ENCODE measurements around the gene TBC1D22A.
"Not testable (repeated sequence)": the region's sequence is repeated elsewhere in the genome, so short reads cannot be mapped to it uniquely, and the experiment has no call there.

TBC1D22A gene

DNA sequence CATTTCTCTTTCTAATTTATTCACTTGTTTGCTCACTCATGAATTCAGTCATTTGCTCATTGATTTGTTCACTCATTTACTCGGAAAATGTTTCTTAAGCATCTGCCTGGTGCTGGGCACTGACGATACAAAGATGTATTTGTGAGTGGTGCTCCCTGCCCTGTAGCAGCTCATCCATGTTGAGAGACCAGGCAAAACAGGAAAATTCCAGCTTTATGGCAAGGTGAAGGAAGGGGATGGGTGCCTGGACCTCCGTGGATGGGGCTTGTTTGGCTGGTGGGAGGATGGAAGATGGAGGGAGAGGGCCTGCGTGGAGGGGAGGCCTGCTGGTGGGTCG lies 53.1 kb downstream of the TBC1D22A start:
- no peak for DNase-seq

GRCh38 chr22:46815896-46816731 lies 53.7 kb downstream of the TBC1D22A start:
- no peak for DNase-seq

DNA sequence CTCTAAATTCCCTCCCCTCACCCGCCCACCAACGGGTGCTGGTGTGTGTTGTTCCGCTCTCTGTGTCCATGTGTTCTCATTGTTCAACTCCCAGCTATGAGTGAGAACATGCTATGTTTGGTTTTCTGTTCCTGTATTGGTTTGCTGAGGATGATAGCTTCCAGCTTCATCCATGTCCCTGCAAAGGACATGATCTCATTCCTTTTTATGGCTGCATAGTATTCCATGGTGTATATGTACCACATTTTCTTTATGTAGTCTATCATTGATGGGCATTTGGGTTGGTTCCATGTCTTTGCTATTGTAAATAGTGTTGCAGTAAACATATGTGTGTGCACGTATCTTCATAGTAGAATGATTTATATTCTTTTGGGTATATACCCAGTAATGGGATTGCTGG lies 54.9 kb downstream of the TBC1D22A start:
- DNase-seq = not testable (repeated sequence)

DNA sequence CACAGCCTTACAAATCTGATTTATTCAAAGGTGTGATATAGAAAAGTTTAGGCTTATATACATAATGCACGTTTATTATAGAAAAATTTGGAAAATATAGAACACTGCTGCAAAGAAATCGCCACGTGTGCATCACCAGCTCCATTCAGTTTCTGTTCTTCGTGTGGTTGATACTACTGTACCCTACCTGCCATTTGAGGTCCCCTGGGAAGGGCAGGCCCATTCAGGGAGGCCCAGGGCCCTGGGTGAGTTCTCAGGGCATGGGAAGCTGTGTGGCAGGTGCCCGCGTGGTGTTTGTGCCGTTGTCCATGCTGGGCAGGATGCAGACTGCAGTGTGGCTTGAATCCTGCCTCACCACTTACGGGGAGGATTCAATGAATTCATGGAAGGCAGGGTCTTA lies 60.8 kb downstream of the TBC1D22A start:
- no peak for DNase-seq

DNA sequence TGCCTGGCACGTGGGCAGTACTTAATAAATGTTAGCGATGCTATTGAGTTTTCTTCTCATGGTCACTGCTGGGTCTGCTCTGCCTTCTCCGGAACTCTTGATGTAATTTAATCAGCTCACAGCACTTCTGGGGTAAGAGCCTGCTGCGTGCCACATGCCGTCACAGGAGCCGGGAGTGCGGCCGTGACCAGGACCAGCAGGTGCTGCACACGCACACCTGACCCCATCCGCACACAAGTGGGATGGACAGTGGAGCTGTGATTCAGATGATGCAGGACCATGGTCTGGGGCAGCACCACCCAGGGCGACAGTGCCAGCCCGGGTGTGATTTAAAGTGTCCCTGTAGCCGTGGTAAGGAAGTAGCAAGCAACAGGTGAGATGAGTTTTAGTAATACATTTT lies 61.2 kb downstream of the TBC1D22A start:
- no peak for DNase-seq

GRCh38 chr22:46824344-46824909 lies 62.0 kb downstream of the TBC1D22A start:
- no peak for DNase-seq

GRCh38 chr22:46824980-46825544 lies 62.6 kb downstream of the TBC1D22A start:
- DNase-seq = no peak

- DNase-seq = no peak
These were observed 64.1 kb downstream of the TBC1D22A start for GRCh38 chr22:46826438-46827135.

- no peak for DNase-seq
These were observed 64.8 kb downstream of the TBC1D22A start for GRCh38 chr22:46827136-46827780.

GRCh38 chr22:46827781-46828180 lies 65.3 kb downstream of the TBC1D22A start:
- DNase-seq = no peak

GRCh38 chr22:46828323-46828900 lies 66.0 kb downstream of the TBC1D22A start:
- no peak for DNase-seq

DNA sequence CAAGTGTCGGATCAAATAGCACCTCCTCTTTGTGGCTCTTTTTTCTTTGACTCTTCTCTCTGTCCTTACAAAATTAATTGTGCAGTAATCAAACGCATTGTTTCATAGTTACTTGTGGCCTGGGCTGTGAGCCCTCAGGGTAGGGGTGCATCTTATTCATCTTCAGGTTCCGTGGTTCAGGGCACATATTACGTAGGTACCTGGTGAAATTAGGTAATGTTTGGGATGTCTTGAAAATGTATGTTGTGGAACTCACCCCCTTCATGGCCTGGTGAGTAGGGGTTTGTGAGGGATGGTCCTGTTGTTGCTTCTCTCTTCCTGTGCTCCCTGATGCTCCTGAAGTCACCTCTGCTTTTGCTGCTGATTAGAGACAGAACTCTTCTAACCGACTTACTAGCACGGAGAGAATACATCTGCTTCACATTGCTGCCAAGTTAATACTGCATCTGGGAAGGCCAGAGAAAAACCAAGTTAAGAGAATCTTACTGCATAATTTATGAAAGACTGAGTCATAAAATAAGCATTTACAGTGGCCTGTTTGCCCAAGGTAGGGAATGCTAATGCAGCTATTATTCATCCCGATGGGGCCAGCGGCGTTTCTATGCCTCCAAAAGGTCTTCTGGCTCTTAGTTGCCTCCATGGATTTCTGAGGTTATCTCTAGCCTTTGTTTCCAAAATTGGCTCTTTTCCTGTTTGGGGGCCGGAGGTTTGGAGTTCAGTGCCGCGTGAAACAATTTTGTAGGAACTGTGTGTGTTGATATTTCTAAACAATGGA lies 66.9 kb downstream of the TBC1D22A start:
- no peak for DNase-seq

DNA sequence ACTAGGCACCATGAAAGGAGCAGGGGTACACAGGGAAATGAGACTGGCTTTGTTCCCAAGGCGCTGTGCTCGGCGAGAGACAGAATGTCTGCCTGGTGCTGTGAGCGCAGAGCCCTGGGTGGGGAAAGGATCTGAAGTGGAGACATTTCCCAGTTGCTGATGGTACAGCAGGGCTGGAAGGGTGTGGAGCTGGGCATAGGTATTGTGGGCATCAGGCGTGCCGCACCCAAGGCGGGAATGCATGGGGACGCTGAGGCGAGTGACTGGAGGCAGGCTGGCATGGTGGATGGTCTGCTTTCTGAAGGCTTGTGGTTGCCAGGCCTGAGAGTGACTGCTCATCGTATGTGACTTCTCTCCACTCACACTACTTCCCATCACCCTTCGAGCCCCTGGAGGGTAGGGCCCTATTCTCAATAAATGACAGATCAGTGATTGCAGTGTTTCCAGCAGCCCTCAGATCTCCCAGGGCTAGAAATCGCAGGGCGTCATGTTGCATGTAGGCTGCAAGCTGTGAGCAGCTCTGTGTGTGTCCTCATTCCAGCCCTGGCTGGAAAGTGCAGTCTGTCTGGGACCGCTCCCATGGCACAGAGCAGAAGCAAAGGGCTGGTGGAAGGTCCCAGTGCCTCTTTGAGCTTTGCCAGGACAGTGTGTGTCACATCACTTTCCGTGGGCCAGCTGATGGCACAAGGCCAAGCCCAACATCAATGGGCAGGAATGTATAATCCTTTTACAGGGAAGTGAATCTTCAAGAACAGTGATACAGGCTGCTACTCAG lies 67.7 kb downstream of the TBC1D22A start:
- DNase-seq = no peak

- DNase-seq = no peak
These were observed 68.4 kb downstream of the TBC1D22A start for GRCh38 chr22:46830841-46831240.

GRCh38 chr22:46833228-46833627 lies 70.8 kb downstream of the TBC1D22A start:
- no peak for DNase-seq

GRCh38 chr22:46834021-46834737 lies 71.7 kb downstream of the TBC1D22A start:
- no peak for DNase-seq

DNA sequence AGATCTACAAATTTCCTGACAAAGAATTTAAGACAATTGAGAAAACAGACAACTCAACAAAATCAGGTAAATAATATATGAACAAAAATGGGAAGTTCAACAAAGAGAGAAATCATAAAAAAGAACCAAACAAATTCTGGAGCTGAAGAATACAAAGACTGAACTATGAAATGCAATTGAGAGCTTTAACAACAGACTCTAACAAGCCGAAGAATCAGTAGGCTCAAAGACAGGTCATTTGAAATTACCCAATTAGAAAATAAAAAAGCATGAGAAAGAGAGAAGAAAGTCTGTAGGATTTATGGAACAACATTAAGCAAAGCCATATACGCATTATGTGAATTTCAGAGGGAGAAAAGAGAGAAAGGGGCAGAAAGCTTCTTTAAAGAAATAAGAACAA lies 72.8 kb downstream of the TBC1D22A start:
- no peak for DNase-seq

DNA sequence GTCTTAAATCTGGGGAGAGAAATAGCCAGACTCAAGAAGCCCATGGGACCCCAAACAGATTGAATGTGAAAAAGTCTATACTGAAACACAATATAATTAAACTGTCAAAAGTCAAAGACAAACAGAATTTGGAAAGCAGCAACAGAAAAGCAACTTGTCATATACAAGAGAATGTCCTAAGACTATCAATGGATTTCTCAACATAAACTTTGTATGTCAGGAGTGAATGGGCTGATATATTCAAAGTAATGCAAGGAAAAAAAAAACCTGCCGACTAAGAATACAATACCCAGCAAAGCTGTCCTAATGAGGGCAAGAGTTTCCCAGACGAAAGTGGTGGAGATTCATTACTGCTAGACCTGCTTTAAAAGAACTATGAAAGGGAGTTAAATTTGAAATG lies 73.2 kb downstream of the TBC1D22A start:
- no peak for DNase-seq

- DNase-seq = no peak
These were observed 79.1 kb downstream of the TBC1D22A start for GRCh38 chr22:46841522-46841921.

DNA sequence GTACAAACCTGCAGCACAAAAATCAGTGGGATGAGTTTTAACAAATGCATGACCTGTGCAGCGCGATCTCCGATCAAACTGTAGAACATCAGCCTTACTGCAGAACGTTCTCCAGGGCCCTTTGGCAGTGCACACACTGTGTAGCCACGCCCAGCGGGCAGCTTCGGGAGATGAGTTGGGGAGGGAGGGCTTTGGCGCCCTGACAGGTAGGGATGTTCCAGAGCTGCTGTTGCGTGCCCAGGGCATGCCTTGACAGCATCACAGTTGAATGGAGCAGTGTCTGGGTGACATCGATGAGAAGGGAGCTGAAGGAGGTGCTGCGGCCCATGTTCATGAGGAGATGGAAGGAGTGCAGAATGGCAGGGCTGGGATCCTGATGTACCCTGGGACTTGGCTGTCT lies 80.2 kb downstream of the TBC1D22A start:
- no peak for DNase-seq

DNA sequence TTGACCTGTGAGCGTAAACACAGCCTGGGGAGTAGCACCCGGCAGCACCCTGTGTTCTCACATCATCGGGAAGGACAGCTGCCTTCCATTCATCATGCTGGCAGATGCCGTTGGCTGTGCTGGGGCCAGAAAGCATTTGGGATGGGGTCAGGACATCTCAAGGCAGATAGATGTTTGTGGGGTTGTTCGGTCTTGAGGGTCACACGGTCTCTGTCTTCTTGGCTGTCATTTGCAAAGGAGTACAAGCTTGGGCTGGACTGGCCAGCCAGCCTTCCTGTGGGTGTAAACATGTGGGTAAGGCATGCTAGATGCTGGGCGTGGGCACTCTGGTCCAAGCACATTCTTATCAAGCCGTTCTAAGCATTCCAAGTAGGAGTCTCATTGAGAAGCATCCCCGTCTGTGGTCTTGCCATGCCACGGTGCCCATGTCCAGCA lies 81.4 kb downstream of the TBC1D22A start:
- no peak for DNase-seq

Measured in stimulated activated CD4-positive, alpha-beta T cell treated with anti-CD3 and anti-CD28 coated beads, Interleukin-1b, Interleukin-23, amount 100 ng/mL, for 48 hours (primary cell).